OCI-LY3 (cell line): Measurements from ENCODE around the gene SGPP1.

ENCODE experiments used
- CTCF ChIP-seq: fragments of 200-600, 300-600 bp; sonication (generic); IDR thresholded peaks from 2 replicates; pipeline ENCODE4 v1.5.1; 2014; ENCODE audit warnings: antibody characterized with exemption, low read length, low read depth
- EZH2phosphoT487 ChIP-seq: fragments of 200-600 bp; shearing (Covaris generic); IDR thresholded peaks from 2 replicates; pipeline ENCODE4 v1.6.1; 2018; ENCODE audit warnings: antibody characterized with exemption, mixed run types, low read depth

DNA sequence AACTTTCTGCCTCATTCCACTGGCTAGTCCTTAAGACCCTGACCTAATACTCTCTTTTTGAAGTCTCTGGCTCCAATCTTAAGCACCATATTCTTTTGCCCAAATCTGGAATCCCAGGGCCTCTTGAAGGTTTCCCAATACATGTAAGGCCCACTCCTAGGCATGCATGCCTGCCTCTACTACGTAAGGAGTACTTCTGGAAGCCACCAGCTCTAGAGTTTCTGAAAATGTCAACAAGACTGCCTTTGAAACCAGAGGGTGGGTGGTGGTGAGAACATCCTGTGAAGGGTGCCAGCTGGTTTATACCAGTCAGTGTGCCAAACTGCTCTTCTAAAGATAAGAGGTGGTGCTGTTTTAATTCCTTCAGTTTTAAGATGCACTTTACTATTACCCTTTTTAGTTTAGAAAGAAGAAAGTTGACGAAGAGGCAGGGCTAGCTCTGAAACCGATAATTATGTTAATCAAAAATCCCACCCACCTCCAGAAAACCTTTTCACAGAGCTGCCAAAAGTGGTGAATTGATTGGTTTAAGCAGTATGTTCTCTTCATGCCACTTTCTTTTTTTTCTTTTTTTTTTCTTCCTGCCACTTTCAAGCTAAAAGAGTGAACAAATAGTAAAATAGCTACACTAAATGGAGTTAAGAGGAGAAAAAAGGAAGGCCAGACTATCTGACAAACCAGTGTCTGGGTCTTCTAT is 77.5 kb downstream of the SGPP1 start:
- TF ChIP-seq CTCF (no peak), EZH2phosphoT487 (no peak)
